Measurements from ENCODE around the gene LMOD2.

LMOD2 gene

DNA sequence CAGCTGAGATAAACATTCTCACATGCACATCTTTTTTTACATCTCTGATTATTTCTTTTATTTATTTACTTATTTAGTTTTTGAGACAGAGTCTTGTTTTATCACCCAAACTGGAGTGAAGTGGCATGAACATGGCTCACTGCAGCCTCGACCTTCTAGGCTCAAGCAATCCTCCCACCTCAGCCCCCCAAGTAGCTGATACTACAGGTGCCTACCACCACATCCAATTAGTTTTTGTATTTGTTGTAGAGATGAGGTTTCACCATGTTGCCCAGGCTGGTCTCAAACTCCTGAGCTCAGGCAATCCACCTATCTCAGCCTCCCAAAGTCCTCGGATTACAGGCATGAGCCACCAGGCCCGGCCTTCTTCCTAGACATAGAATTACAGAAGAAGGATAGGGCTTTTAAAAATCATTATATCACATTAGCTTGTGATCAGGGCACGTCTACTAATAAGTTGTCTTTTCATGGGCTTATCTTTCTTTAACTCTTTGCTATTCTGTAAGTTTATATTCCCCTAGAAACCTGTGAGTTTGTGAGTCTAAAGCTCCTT is 48.2 kb upstream of the LMOD2 start (continued):
- TF ChIP-seq, protein P1, sequence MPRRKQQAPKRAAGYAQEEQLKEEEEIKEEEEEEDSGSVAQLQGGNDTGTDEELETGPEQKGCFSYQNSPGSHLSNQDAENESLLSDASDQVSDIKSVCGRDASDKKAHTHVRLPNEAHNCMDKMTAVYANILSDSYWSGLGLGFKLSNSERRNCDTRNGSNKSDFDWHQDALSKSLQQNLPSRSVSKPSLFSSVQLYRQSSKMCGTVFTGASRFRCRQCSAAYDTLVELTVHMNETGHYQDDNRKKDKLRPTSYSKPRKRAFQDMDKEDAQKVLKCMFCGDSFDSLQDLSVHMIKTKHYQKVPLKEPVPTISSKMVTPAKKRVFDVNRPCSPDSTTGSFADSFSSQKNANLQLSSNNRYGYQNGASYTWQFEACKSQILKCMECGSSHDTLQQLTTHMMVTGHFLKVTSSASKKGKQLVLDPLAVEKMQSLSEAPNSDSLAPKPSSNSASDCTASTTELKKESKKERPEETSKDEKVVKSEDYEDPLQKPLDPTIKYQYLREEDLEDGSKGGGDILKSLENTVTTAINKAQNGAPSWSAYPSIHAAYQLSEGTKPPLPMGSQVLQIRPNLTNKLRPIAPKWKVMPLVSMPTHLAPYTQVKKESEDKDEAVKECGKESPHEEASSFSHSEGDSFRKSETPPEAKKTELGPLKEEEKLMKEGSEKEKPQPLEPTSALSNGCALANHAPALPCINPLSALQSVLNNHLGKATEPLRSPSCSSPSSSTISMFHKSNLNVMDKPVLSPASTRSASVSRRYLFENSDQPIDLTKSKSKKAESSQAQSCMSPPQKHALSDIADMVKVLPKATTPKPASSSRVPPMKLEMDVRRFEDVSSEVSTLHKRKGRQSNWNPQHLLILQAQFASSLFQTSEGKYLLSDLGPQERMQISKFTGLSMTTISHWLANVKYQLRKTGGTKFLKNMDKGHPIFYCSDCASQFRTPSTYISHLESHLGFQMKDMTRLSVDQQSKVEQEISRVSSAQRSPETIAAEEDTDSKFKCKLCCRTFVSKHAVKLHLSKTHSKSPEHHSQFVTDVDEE (CRISPR knock-in tag; IDR thresholded peaks at IDR 0.05), result no peak
- TF ChIP-seq RARB (CRISPR knock-in tag; IDR thresholded peaks at IDR 0.05), result no peak

DNA sequence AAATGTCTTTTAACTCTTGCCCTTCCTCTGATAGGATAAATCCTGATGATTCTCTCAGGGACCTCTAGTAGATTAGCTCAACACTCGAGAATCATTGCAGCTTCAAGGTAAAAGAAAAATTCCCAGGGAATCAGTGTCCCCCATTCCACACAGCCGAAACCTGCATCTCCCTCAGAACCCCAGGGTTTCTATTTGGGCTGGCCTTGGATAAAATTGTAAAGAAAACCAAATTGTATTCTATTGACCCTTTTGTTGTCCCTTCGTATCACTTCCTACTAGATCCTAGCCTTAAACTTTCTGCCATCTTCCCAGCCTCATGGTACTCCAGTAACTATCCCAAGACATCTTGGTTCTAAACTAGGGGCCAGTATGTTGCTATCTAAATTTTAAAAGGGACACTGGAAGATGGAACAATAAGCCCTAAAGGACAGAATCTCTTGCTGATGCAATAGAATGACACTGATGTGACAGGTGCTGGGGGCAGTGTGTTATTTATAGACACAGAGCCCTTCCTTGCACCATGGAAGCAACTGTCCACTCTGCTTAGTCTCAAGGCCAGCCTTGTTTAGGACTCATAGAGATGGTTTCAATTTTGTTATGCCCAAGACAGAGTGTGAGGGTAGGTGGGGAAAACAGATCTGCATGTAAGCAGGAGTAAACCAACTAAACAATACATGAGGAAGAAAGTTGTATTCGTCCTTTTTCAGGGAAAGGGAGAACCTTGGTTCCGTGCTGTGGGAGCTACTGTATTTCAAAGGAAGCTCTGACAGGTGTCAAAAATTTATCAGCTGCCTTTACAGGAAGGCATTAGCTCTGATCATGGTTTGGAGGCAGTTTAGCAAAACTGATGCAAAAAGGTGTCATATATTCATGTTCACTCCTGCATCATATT is 46.4 kb upstream of the LMOD2 start:
- no peak for TF ChIP-seq ZNF70 (CRISPR knock-in tag; IDR thresholded peaks at IDR 0.05)
- TF ChIP-seq, protein P2, sequence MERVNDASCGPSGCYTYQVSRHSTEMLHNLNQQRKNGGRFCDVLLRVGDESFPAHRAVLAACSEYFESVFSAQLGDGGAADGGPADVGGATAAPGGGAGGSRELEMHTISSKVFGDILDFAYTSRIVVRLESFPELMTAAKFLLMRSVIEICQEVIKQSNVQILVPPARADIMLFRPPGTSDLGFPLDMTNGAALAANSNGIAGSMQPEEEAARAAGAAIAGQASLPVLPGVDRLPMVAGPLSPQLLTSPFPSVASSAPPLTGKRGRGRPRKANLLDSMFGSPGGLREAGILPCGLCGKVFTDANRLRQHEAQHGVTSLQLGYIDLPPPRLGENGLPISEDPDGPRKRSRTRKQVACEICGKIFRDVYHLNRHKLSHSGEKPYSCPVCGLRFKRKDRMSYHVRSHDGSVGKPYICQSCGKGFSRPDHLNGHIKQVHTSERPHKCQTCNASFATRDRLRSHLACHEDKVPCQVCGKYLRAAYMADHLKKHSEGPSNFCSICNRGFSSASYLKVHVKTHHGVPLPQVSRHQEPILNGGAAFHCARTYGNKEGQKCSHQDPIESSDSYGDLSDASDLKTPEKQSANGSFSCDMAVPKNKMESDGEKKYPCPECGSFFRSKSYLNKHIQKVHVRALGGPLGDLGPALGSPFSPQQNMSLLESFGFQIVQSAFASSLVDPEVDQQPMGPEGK (CRISPR knock-in tag; IDR thresholded peaks at IDR 0.05; ENCODE audit: borderline replicate concordance), result no peak
- no peak for TF ChIP-seq GLIS3 (CRISPR knock-in tag; IDR thresholded peaks at IDR 0.05)
- TF ChIP-seq SNAI2 (CRISPR knock-in tag; IDR thresholded peaks at IDR 0.05), result no peak
- TF ChIP-seq, protein P3, sequence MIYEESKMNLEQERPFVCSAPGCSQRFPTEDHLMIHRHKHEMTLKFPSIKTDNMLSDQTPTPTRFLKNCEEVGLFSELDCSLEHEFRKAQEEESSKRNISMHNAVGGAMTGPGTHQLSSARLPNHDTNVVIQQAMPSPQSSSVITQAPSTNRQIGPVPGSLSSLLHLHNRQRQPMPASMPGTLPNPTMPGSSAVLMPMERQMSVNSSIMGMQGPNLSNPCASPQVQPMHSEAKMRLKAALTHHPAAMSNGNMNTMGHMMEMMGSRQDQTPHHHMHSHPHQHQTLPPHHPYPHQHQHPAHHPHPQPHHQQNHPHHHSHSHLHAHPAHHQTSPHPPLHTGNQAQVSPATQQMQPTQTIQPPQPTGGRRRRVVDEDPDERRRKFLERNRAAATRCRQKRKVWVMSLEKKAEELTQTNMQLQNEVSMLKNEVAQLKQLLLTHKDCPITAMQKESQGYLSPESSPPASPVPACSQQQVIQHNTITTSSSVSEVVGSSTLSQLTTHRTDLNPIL (CRISPR knock-in tag; IDR thresholded peaks at IDR 0.05; ENCODE audit: low read depth), result no peak
- no peak for ATAC-seq

DNA sequence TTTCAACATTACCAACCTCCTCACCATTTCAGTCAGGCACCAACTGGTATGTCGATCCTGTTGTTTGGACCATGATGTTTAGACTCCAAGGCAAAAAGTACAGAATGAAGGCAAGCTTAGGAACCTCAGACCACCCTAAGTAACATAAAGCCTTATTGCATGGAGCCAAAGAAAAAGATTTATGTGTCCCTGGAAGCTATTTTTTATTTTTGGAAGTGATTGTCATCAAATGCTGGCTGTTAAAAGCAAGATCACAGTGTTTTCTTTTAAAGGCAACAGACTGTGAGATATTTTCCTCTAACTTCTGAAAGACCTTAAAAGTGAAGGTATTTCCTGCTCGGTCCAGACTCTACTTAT is 45.8 kb upstream of the LMOD2 start:
- TF ChIP-seq, protein P1 (CRISPR knock-in tag; IDR thresholded peaks at IDR 0.05), result no peak
- no peak for TF ChIP-seq TOX (CRISPR knock-in tag; IDR thresholded peaks at IDR 0.05; ENCODE audit: borderline replicate concordance)
- TF ChIP-seq BACH2 (CRISPR knock-in tag; IDR thresholded peaks at IDR 0.05; ENCODE audit: borderline replicate concordance), result no peak
- no peak for TF ChIP-seq OSR1 (CRISPR knock-in tag; IDR thresholded peaks at IDR 0.05)
- TF ChIP-seq PPARA (CRISPR knock-in tag; IDR thresholded peaks at IDR 0.05; ENCODE audit: borderline replicate concordance), result no peak
- TF ChIP-seq ESRRG (CRISPR knock-in tag; IDR thresholded peaks at IDR 0.05), result no peak
- TF ChIP-seq ZFP3 (CRISPR knock-in tag; IDR thresholded peaks at IDR 0.05), result no peak
- TF ChIP-seq TCF4 (CRISPR knock-in tag; IDR thresholded peaks at IDR 0.05; ENCODE audit: borderline replicate concordance), result no peak
- no peak for TF ChIP-seq ZFP30 (CRISPR knock-in tag; IDR thresholded peaks at IDR 0.05)
- no peak for TF ChIP-seq CSDC2 (CRISPR knock-in tag; IDR thresholded peaks at IDR 0.05)
- TF ChIP-seq ZC3H10 (CRISPR knock-in tag; IDR thresholded peaks at IDR 0.05), result no peak
- TF ChIP-seq RARB (CRISPR knock-in tag; IDR thresholded peaks at IDR 0.05), result no peak
- TF ChIP-seq ARNTL (CRISPR knock-in tag; IDR thresholded peaks at IDR 0.05; ENCODE audit: borderline replicate concordance, low read depth), result no peak
- TF ChIP-seq ZNF565 (CRISPR knock-in tag; conservative IDR thresholded peaks at IDR 0.05; ENCODE audit: low read depth), result no peak
- no peak for TF ChIP-seq ZNF70 (CRISPR knock-in tag; IDR thresholded peaks at IDR 0.05)
- TF ChIP-seq, protein P4, sequence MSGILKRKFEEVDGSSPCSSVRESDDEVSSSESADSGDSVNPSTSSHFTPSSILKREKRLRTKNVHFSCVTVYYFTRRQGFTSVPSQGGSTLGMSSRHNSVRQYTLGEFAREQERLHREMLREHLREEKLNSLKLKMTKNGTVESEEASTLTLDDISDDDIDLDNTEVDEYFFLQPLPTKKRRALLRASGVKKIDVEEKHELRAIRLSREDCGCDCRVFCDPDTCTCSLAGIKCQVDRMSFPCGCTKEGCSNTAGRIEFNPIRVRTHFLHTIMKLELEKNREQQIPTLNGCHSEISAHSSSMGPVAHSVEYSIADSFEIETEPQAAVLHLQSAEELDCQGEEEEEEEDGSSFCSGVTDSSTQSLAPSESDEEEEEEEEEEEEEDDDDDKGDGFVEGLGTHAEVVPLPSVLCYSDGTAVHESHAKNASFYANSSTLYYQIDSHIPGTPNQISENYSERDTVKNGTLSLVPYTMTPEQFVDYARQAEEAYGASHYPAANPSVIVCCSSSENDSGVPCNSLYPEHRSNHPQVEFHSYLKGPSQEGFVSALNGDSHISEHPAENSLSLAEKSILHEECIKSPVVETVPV (CRISPR knock-in tag; IDR thresholded peaks at IDR 0.05), result no peak
- TF ChIP-seq, protein P2 (CRISPR knock-in tag; IDR thresholded peaks at IDR 0.05; ENCODE audit: borderline replicate concordance), result no peak
- no peak for TF ChIP-seq SNAI2 (CRISPR knock-in tag; IDR thresholded peaks at IDR 0.05)
- no peak for TF ChIP-seq ZNF8 (CRISPR knock-in tag; IDR thresholded peaks at IDR 0.05)
- no peak for ATAC-seq

All from SK-N-SH treated with all-trans-retinoic acid at 6 μM for 48 hours (cell line).